Left renal pelvis (tissue), 4 donors: ENCODE data around the gene RPTOR. TPM values are rescaled to one million over a fixed set of nuclear protein-coding genes. Genes with fewer than 3 reads are reported as not detected.

ENCODE experiments used
- DNase-seq, 4 donors: peaks; one replicate each; pipeline ENCODE4 v3.0.0-alpha.2; 2013; ENCODE audit warnings: low read depth in 4 of 4, low spot score in 3 of 4
- polyA plus RNA-seq, 4 donors: library from polyadenylated mRNA; unstranded; fragments of 120-200 nt; gene quantifications; one replicate each; pipeline ENCODE4 v1.2.1, GENCODE V29; 2013; ENCODE audit not compliant: insufficient read length in 4 of 4

The RPTOR gene
- polyA plus RNA-seq, 4 donors, result 15.1 to 21.2 (median 16.9) TPM

- DNase-seq, result no peak
Measured at GRCh38 chr17:80585890-80586845, 41.5 kb downstream of the RPTOR start.

- no peak for DNase-seq
Measured at GRCh38 chr17:80586846-80587228, 42.2 kb downstream of the RPTOR start.

GRCh38 chr17:80588702-80589383 is 44.2 kb downstream of the RPTOR start:
- no peak for DNase-seq

- DNase-seq, result no peak
Measured at GRCh38 chr17:80591788-80592187, 47.1 kb downstream of the RPTOR start.

- no peak for DNase-seq
Measured at GRCh38 chr17:80592243-80592642, 47.6 kb downstream of the RPTOR start.

GRCh38 chr17:80593181-80593580 is 48.5 kb downstream of the RPTOR start:
- DNase-seq, result no peak

- no peak for DNase-seq
Measured at GRCh38 chr17:80594431-80595269, 50.0 kb downstream of the RPTOR start.

- no peak for DNase-seq
Measured at GRCh38 chr17:80596760-80597608, 52.3 kb downstream of the RPTOR start.

GRCh38 chr17:80598813-80599545 is 54.3 kb downstream of the RPTOR start:
- DNase-seq, result no peak

GRCh38 chr17:80599546-80600305 is 55.1 kb downstream of the RPTOR start:
- peak in 1 of 4 donors; percentile 10 for DNase-seq

GRCh38 chr17:80601146-80601545 is 56.5 kb downstream of the RPTOR start:
- no peak for DNase-seq

GRCh38 chr17:80603396-80603795 is 58.8 kb downstream of the RPTOR start:
- no peak for DNase-seq

GRCh38 chr17:80604009-80604669 is 59.5 kb downstream of the RPTOR start:
- DNase-seq, result no peak

- no peak for DNase-seq
Measured at GRCh38 chr17:80604670-80605010, 60.0 kb downstream of the RPTOR start.

GRCh38 chr17:80605326-80606066 is 60.9 kb downstream of the RPTOR start:
- no peak for DNase-seq

- DNase-seq, result no peak
Measured at GRCh38 chr17:80608326-80608725, 63.7 kb downstream of the RPTOR start.

GRCh38 chr17:80609757-80610156 is 65.1 kb downstream of the RPTOR start:
- no peak for DNase-seq
